Measurements from ENCODE around the gene PROSER2. TPM values are rescaled to one million over a fixed set of nuclear protein-coding genes. Genes with fewer than 3 reads are reported as not detected.
"Not testable (repeated sequence)": the region's sequence is repeated elsewhere in the genome, so short reads cannot be mapped to it uniquely, and the experiment has no call there.

Gene PROSER2
- total and polyA plus RNA-seq, 2 donors (not counting 3 experiments of a cell fraction or from before 2014, with no cell fraction given): 5.9 to 22.6 TPM

DNA sequence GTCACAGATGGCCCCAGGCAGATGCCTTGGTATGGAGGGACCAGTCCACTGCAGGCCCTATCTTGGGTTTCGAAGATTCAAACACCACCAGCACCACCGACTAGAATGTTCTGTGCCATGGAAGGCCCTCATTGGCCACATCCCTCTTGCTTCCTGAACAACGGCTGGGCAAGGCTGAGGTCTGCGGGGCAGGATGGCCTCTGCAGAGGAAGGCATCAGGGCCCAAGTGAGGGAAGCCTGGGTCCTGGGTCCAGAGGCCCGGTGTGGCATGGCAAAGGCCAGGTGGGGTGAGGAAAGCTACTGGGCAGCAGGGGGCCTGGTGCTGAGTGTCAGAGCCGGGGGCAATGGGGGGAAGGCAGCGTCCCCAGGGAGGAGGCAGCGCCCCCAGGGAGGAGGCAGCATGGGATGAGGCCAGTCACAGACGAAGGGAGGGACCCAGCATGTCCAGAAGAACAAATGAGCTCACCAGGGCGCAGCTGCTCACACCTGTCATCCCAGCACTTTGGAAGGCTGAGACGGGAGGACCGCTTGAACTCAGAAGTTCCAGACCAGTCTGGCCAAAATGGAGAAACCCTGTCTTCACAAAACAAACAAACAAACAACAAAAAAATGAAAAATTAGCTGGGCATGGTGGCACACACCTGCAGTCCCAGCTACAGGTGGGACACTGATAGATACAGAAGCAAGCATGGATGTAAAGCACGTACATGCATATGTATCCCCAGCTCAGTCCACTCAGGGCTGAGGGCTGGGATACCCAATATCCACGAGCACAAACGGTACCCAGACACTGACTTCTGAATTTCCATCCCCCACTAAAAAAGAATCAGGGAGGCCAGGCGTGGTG is 64.4 kb downstream of the PROSER2 start:
- H3K4me2 ChIP-seq (ENCODE audit: insufficient read depth, low read length): no peak overlapping the region
- TF ChIP-seq MAX (IDR thresholded peaks at IDR 0.05; ENCODE audit: insufficient read depth, insufficient read length): no peak
- no peak for TF ChIP-seq POLR2AphosphoS5 (IDR thresholded peaks at IDR 0.05; ENCODE audit: insufficient read depth, low read depth, low read length)
- TF ChIP-seq FOS (IDR thresholded peaks at IDR 0.05; ENCODE audit: borderline replicate concordance, insufficient read depth, low read length): no peak
- TF ChIP-seq POLR2A (IDR thresholded peaks at IDR 0.05; ENCODE audit: low read depth, low read length): no peak
- TF ChIP-seq EZH2 (IDR thresholded peaks at IDR 0.05; ENCODE audit: borderline replicate concordance, low read depth, low read length, severe bottlenecking): no peak
- TF ChIP-seq GATA2 (IDR thresholded peaks at IDR 0.05; ENCODE audit: insufficient read depth, insufficient read length, low read depth, low read length): no peak
- H3K9me3 ChIP-seq (replicated peaks; ENCODE audit: control insufficient read depth, insufficient read depth, low read length): no peaks in the 10 kb centered on the region
- DNase-seq (ENCODE audit: low read depth, low spot score) (no peak), FAIRE-seq (no peak)
- H3K27ac ChIP-seq (ENCODE audit: insufficient read depth, low read depth, low read length): no peak overlapping the region
- no peaks in the 10 kb centered on the region for H3K27me3 ChIP-seq (ENCODE audit: control insufficient read depth in 2 of 2, insufficient read depth in 2 of 2, low read length in 2 of 2)
- no peaks in the 10 kb centered on the region for H3K9me1 ChIP-seq (replicated peaks; ENCODE audit: control insufficient read depth, extremely low read depth, insufficient read depth, low read length)
- intact Hi-C loops (cut with micrococcal nuclease): no loop called here
- H4K20me1 ChIP-seq (replicated peaks; ENCODE audit: control insufficient read depth, extremely low read depth, insufficient read depth, low read length): no peaks in the 10 kb centered on the region
- ChIA-PET CTCF (interaction anchor here (1.4 to 1.6 kb wide), 2 partner anchors 9 to 25 kb away, joined by 3 to 4 read pairs; no protein-coding TSS in a partner anchor), POLR2A (no interaction called here)
- H3K79me2 ChIP-seq (ENCODE audit: control insufficient read depth, insufficient read depth, low read length): no peaks in the 10 kb centered on the region
- dilution Hi-C loops (cut with MboI; ENCODE audit: extremely low pct_ligation_motif_present, low sequenced_read_pairs): no loop called here
- no peak overlapping the region for H3K9ac ChIP-seq (replicated peaks; ENCODE audit: extremely low read depth, insufficient read depth, low read length)
- BruUV-seq (replicated peaks): no TSS peak
- no peak overlapping the region for H2AFZ ChIP-seq (ENCODE audit: low read depth, low read length)
- H3K4me3 ChIP-seq (replicated peaks in 1 of 3; ENCODE audit: insufficient read depth in 1 of 3, low read depth in 1 of 3, low read length in 3 of 3): no peak overlapping the region
- no peaks in the 10 kb centered on the region for H3K4me1 ChIP-seq (ENCODE audit: control insufficient read depth, extremely low read depth, insufficient read depth, low read length)
- no peaks in the 10 kb centered on the region for H3K36me3 ChIP-seq (ENCODE audit: control insufficient read depth in 2 of 2, extremely low read depth in 1 of 2, insufficient read depth in 2 of 2, low read length in 2 of 2)

GRCh38 chr10:11889263-11889662 is 66.1 kb downstream of the PROSER2 start:
- H3K4me2 ChIP-seq (ENCODE audit: insufficient read depth, low read length); H2AFZ ChIP-seq (ENCODE audit: low read depth, low read length); H3K79me2 ChIP-seq (ENCODE audit: control insufficient read depth, insufficient read depth, low read length); H3K9ac ChIP-seq (replicated peaks; ENCODE audit: extremely low read depth, insufficient read depth, low read length); H3K4me1 ChIP-seq (ENCODE audit: control insufficient read depth, extremely low read depth, insufficient read depth, low read length); H3K36me3 ChIP-seq (ENCODE audit: control insufficient read depth in 2 of 2, extremely low read depth in 1 of 2, insufficient read depth in 2 of 2, low read length in 2 of 2); intact Hi-C loops (cut with micrococcal nuclease); H3K27me3 ChIP-seq (ENCODE audit: control insufficient read depth in 2 of 2, insufficient read depth in 2 of 2, low read length in 2 of 2); H3K4me3 ChIP-seq (replicated peaks in 1 of 3; ENCODE audit: insufficient read depth in 1 of 3, low read depth in 1 of 3, low read length in 3 of 3); BruUV-seq (replicated peaks); H3K9me1 ChIP-seq (replicated peaks; ENCODE audit: control insufficient read depth, extremely low read depth, insufficient read depth, low read length); FAIRE-seq; H3K27ac ChIP-seq (ENCODE audit: insufficient read depth, low read depth, low read length); POLR2A ChIA-PET; DNase-seq (ENCODE audit: low read depth, low spot score); H3K9me3 ChIP-seq (replicated peaks; ENCODE audit: control insufficient read depth, insufficient read depth, low read length); CTCF ChIA-PET; H4K20me1 ChIP-seq (replicated peaks; ENCODE audit: control insufficient read depth, extremely low read depth, insufficient read depth, low read length); dilution Hi-C loops (cut with MboI; ENCODE audit: extremely low pct_ligation_motif_present, low sequenced_read_pairs): not testable (repeated sequence)
